ENCODE results near the gene OBSCN. TPM values are rescaled to one million over a fixed set of nuclear protein-coding genes. Genes with fewer than 3 reads are reported as not detected.
A peak's percentile ranks its signal among the peaks of the same experiment; 100 is the strongest.

Gene OBSCN
- total RNA-seq, 2 donors from 2014 or later: 14.5 to 34.9 TPM

DNA sequence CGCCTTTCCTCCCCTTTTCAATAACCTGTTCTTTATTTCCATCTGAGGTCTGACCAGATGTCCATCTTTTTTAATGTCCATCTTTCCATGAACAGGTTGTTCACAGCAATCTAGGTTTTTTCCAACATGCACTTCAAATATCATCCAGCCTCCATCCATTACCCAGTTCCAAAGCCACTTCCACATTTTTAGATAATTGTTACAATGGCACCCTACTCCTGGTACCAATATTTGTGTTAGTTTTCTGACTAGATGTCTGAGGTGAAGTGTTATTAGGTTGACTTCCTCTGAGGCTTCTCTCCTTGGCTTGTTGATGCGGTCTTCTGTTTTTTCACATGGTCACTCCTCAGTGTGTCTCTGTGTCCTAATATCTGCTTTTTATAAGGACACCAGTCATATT lies 89.4 kb downstream of the OBSCN start:
- Histone ChIP-seq H3K27ac (no peak overlapping the region), H3K27me3 (no peaks in the 10 kb centered on the region), H3K4me3 (no peak overlapping the region), H3K4me1 (no peaks in the 10 kb centered on the region), H3K36me3 (replicated peaks in 1 of 2; ENCODE audit: insufficient read depth in 1 of 2, low read depth in 2 of 2) (no peaks in the 10 kb centered on the region), H3K9me3 (peaks cover 0 to 12% (median 0%) of the 10 kb centered on the region in 3 donors)
- ATAC-seq (no peak), DNase-seq (no peak)
- WGBS, 2 donors: 93 to 95% methylated on average over 2 of the region's 2 CpGs
- TF ChIP-seq, protein P1, sequence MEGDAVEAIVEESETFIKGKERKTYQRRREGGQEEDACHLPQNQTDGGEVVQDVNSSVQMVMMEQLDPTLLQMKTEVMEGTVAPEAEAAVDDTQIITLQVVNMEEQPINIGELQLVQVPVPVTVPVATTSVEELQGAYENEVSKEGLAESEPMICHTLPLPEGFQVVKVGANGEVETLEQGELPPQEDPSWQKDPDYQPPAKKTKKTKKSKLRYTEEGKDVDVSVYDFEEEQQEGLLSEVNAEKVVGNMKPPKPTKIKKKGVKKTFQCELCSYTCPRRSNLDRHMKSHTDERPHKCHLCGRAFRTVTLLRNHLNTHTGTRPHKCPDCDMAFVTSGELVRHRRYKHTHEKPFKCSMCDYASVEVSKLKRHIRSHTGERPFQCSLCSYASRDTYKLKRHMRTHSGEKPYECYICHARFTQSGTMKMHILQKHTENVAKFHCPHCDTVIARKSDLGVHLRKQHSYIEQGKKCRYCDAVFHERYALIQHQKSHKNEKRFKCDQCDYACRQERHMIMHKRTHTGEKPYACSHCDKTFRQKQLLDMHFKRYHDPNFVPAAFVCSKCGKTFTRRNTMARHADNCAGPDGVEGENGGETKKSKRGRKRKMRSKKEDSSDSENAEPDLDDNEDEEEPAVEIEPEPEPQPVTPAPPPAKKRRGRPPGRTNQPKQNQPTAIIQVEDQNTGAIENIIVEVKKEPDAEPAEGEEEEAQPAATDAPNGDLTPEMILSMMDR (IDR thresholded peaks at IDR 0.05): no peak
- TF ChIP-seq POLR2A (IDR thresholded peaks at IDR 0.05): no peak
- intact Hi-C loops (cut with DNase I): no loop called here

DNA sequence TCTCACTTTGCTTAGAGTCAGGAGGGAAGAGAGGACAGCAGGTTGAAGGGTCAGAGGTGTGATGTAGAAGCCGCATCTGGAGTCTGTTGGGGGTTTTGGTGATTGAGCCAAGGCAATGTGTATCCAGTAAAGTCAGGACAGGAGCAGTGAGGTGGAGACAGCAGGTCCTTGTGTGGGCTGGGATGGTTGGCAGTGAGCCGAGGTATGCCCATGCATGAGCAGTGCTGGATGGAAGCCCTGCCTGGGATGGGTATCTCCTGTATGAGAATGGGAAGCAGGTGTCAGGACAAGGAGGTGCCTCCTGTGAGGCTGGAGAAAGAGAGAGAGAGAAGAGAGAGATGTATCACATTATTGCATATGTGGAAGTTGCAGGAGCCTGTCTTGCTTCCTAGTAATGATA lies 90.0 kb downstream of the OBSCN start:
- Histone ChIP-seq H3K4me1 (no peaks in the 10 kb centered on the region), H3K27ac (no peak overlapping the region), H3K4me3 (no peak overlapping the region), H3K9me3 (peaks cover 0 to 17% (median 0%) of the 10 kb centered on the region in 3 donors), H3K27me3 (no peaks in the 10 kb centered on the region), H3K36me3 (replicated peaks in 1 of 2; ENCODE audit: insufficient read depth in 1 of 2, low read depth in 2 of 2) (no peaks in the 10 kb centered on the region)
- ATAC-seq: no peak
- intact Hi-C loops (cut with DNase I): no loop called here
- TF ChIP-seq POLR2A (IDR thresholded peaks at IDR 0.05): no peak
- TF ChIP-seq, protein P1 (IDR thresholded peaks at IDR 0.05): no peak
- DNase-seq: no peak
- 85 to 97% methylated on average over 2 of the region's 2 CpGs for WGBS, 2 donors

DNA sequence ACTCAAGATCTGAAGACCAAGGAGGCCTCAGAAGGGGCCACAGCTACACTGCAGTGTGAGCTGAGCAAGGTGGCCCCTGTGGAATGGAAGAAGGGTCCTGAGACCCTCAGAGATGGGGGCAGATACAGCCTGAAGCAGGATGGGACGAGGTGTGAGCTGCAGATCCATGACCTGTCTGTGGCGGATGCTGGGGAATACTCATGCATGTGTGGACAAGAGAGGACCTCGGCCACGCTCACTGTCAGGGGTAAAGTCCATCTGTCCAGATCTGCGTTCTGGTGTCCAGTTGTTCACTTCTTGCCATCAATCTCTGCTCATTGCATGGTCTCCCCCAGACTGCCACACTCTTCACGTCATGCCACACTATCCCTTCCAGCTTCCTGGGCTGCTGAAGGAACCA lies 90.6 kb downstream of the OBSCN start:
- Histone ChIP-seq H3K36me3 (replicated peaks in 1 of 2; ENCODE audit: insufficient read depth in 1 of 2, low read depth in 2 of 2) (no peaks in the 10 kb centered on the region), H3K9me3 (peaks cover 0 to 21% (median 0%) of the 10 kb centered on the region in 3 donors), H3K4me1 (no peaks in the 10 kb centered on the region), H3K4me3 (no peak overlapping the region), H3K27ac (no peak overlapping the region), H3K27me3 (no peaks in the 10 kb centered on the region)
- WGBS, 2 donors: 87 to 95% methylated on average over 4 to 6 of the region's 6 CpGs
- DNase-seq (no peak), ATAC-seq (no peak)
- TF ChIP-seq POLR2A (IDR thresholded peaks at IDR 0.05): no peak
- TF ChIP-seq, protein P1 (IDR thresholded peaks at IDR 0.05): no peak
- intact Hi-C loops (cut with DNase I): no loop called here

DNA sequence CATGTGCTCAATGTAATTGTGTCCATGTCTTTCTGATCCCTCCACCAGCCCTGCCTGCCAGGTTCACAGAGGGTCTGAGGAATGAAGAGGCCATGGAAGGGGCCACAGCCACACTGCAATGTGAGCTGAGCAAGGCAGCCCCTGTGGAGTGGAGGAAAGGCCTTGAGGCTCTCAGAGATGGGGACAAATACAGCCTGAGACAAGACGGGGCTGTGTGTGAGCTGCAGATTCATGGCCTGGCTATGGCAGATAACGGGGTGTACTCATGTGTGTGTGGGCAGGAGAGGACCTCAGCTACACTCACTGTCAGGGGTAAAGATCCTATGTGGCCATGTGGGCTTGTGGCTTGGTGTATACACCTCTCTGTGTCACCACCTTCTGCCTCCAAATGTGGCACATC lies 91.4 kb downstream of the OBSCN start:
- H3K27ac ChIP-seq: no peak overlapping the region
- WGBS, 2 donors: 77 to 87% methylated on average over 2 of the region's 2 CpGs
- DNase-seq (no peak), ATAC-seq (no peak)
- TF ChIP-seq, protein P1 (IDR thresholded peaks at IDR 0.05): no peak
- TF ChIP-seq POLR2A (IDR thresholded peaks at IDR 0.05): no peak
- intact Hi-C loops (cut with DNase I): no loop called here
- no peaks in the 10 kb centered on the region for H3K27me3 ChIP-seq
- no peaks in the 10 kb centered on the region for H3K4me1 ChIP-seq
- peaks cover 0 to 21% (median 0%) of the 10 kb centered on the region in 3 donors for H3K9me3 ChIP-seq
- H3K4me3 ChIP-seq: no peak overlapping the region
- H3K36me3 ChIP-seq (replicated peaks in 1 of 2; ENCODE audit: insufficient read depth in 1 of 2, low read depth in 2 of 2): no peaks in the 10 kb centered on the region

DNA sequence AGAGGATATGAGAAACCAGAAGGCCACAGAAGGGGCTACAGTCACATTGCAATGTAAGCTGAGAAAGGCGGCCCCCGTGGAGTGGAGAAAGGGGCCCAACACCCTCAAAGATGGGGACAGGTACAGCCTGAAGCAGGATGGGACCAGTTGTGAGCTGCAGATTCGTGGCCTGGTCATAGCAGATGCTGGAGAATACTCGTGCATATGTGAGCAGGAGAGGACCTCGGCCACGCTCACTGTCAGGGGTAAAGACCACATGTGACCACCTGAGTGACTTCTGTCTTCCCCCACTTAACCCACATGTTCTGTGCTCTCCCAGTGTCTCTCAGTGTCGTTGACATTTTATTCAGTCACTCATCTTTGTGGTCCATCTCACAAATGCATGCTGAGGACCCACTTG lies 92.1 kb downstream of the OBSCN start:
- ATAC-seq: no peak
- peaks cover 0 to 21% (median 0%) of the 10 kb centered on the region in 3 donors for H3K9me3 ChIP-seq

More for the DNA sequence above, 92.1 kb downstream of the OBSCN start:
- TF ChIP-seq, protein P1 (IDR thresholded peaks at IDR 0.05): no peak
- no peak for TF ChIP-seq POLR2A (IDR thresholded peaks at IDR 0.05)
- peak in 1 of 4 donors; percentile 6 for DNase-seq
- Histone ChIP-seq H3K4me1 (no peaks in the 10 kb centered on the region), H3K36me3 (replicated peaks in 1 of 2; ENCODE audit: insufficient read depth in 1 of 2, low read depth in 2 of 2) (no peaks in the 10 kb centered on the region), H3K27ac (no peak overlapping the region), H3K27me3 (no peaks in the 10 kb centered on the region), H3K4me3 (no peak overlapping the region)
- intact Hi-C loops (cut with DNase I): no loop called here
- WGBS, 2 donors: 73 to 76% methylated on average over 7 of the region's 7 CpGs
